ENCODE measurements around the gene RBM10. TPM values are rescaled to one million over a fixed set of nuclear protein-coding genes. Genes with fewer than 3 reads are reported as not detected.

Gene RBM10
- total RNA-seq, 1 experiment from 2014 or later = 56.9 TPM

- Histone ChIP-seq H3K4me3 (replicated peaks in 1 of 2; ENCODE audit: low read depth in 1 of 2, low read length in 2 of 2) (no peak overlapping the region), H4K20me1 (ENCODE audit: insufficient read depth) (no peaks in the 10 kb centered on the region), H3K9me2 (ENCODE audit: insufficient read depth) (no peaks in the 10 kb centered on the region), H3K27me3 (ENCODE audit: insufficient read depth, low read length) (no peaks in the 10 kb centered on the region), H3K9me3 (ENCODE audit: control insufficient read depth in 1 of 2, insufficient read depth in 1 of 2, low read depth in 1 of 2, low read length in 2 of 2) (no peaks in the 10 kb centered on the region), H3K79me2 (ENCODE audit: insufficient read depth, low read length) (no peaks in the 10 kb centered on the region), H3K9ac (ENCODE audit: low read length) (no peak overlapping the region), H3K36me3 (ENCODE audit: control insufficient read depth in 1 of 2, insufficient read depth in 2 of 2, low read length in 2 of 2) (no peaks in the 10 kb centered on the region; a peak in 1 of 4 replicates), H3K4me1 (ENCODE audit: control insufficient read depth in 1 of 2, insufficient read depth in 2 of 2, low read length in 2 of 2) (no peaks in the 10 kb centered on the region), H3K4me2 (ENCODE audit: low read length) (no peak overlapping the region), H3K27ac (ENCODE audit: low read depth, low read length) (no peak overlapping the region), H2AFZ (ENCODE audit: low read depth, low read length, poor library complexity, severe bottlenecking) (no peak overlapping the region)
- ChIA-PET CTCF (no interaction called here), RAD21 (ENCODE audit: low non-redundant PET in 1 of 2, low total read pairs in 2 of 2, uncharacterized antibody in 2 of 2, unreplicated experiment in 2 of 2) (no interaction called here), POLR2A (no interaction called here)
- ATAC-seq = no peak
- no peak for TF ChIP-seq CBX3 (IDR thresholded peaks at IDR 0.05; ENCODE audit: low read depth)
- TF ChIP-seq ZFX (IDR thresholded peaks at IDR 0.05) = no peak
- TF ChIP-seq MAX (IDR thresholded peaks at IDR 0.05) = no peak
- TF ChIP-seq SRF (IDR thresholded peaks at IDR 0.05; ENCODE audit: low read depth) = no peak
- no peak for TF ChIP-seq EZH2phosphoT487 (IDR thresholded peaks at IDR 0.05; ENCODE audit: borderline replicate concordance)
- TF ChIP-seq RAD21 (IDR thresholded peaks at IDR 0.05; ENCODE audit: low read depth) = no peak
- no peak for TF ChIP-seq POLR2A (IDR thresholded peaks at IDR 0.05; ENCODE audit: borderline replicate concordance, extremely low read depth, insufficient read depth, insufficient read length)
- TF ChIP-seq REST (IDR thresholded peaks at IDR 0.05; ENCODE audit: low read depth) = no peak
- no peak for TF ChIP-seq ZNF274 (IDR thresholded peaks at IDR 0.05; ENCODE audit: low read depth, low read length)
- no peak for TF ChIP-seq FOSL1 (IDR thresholded peaks at IDR 0.05; ENCODE audit: low read depth)
- TF ChIP-seq POLR2AphosphoS5 (IDR thresholded peaks at IDR 0.05; ENCODE audit: low read depth, low read length) = no peak
- no peak for TF ChIP-seq EGR1 (IDR thresholded peaks at IDR 0.05; ENCODE audit: low read depth)
- TF ChIP-seq TCF7L2 (IDR thresholded peaks at IDR 0.05; ENCODE audit: borderline replicate concordance, extremely low read depth, insufficient read depth, insufficient read length) = no peak
- no peak for TF ChIP-seq ZBTB33 (IDR thresholded peaks at IDR 0.05; ENCODE audit: extremely low read depth, insufficient replicate concordance, low read length)
- TF ChIP-seq JUND (IDR thresholded peaks at IDR 0.05) = no peak
- no peak for TF ChIP-seq ELF1 (IDR thresholded peaks at IDR 0.05; ENCODE audit: borderline replicate concordance, low read depth)
- no peak for TF ChIP-seq ATF3 (IDR thresholded peaks at IDR 0.05)
- no peak for TF ChIP-seq YY1 (IDR thresholded peaks at IDR 0.05; ENCODE audit: extremely low read depth, insufficient replicate concordance, low read depth, low read length)
- no peak for TF ChIP-seq SIN3A (IDR thresholded peaks at IDR 0.05; ENCODE audit: low read depth)
- TF ChIP-seq CEBPB (IDR thresholded peaks at IDR 0.05; ENCODE audit: low read depth) = no peak
- intact Hi-C loops (cut with micrococcal nuclease) = no loop called here
- no peak for DNase-seq (ENCODE audit: low read depth, low spot score)
- BruUV-seq (replicated peaks) = no TSS peak
These were observed 37.2 kb downstream of the RBM10 start for GRCh38 chrX:47182106-47182700.
